GM19438 (cell line): ENCODE measurements around the gene HDAC4.

Experiments
- ATAC-seq: cut with Tn5 transposase; IDR thresholded peaks from one replicate; pipeline ENCODE4 v1.9.1; 2021; ENCODE audit warnings: low read depth; ENCODE audit not compliant: unreplicated experiment

HDAC4 gene

GRCh38 chr2:239329972-239330572, 70.7 kb downstream of the HDAC4 start:
- no peak for ATAC-seq

GRCh38 chr2:239329284-239329971, 71.4 kb downstream of the HDAC4 start:
- ATAC-seq, result no peak

GRCh38 chr2:239328351-239329191, 72.2 kb downstream of the HDAC4 start:
- no peak for ATAC-seq

GRCh38 chr2:239327536-239328350, 73.1 kb downstream of the HDAC4 start:
- peak; percentile 21 for ATAC-seq

- ATAC-seq, result peak; percentile 68
Measured at GRCh38 chr2:239326831-239327535, 73.8 kb downstream of the HDAC4 start.

- no peak for ATAC-seq
Measured at GRCh38 chr2:239324456-239324855, 76.4 kb downstream of the HDAC4 start.

- ATAC-seq, result no peak
Measured at GRCh38 chr2:239323447-239323846, 77.4 kb downstream of the HDAC4 start.

GRCh38 chr2:239322416-239323086, 78.3 kb downstream of the HDAC4 start:
- no peak for ATAC-seq

- no peak for ATAC-seq
Measured at GRCh38 chr2:239321596-239322415, 79.0 kb downstream of the HDAC4 start.

GRCh38 chr2:239318790-239319661, 81.8 kb downstream of the HDAC4 start:
- no peak for ATAC-seq

- ATAC-seq, result no peak
Measured at GRCh38 chr2:239318151-239318611, 82.6 kb downstream of the HDAC4 start.

- ATAC-seq, result no peak
Measured at GRCh38 chr2:239316562-239317465, 84.0 kb downstream of the HDAC4 start.

GRCh38 chr2:239315308-239315707, 85.5 kb downstream of the HDAC4 start:
- no peak for ATAC-seq

GRCh38 chr2:239313776-239314175, 87.0 kb downstream of the HDAC4 start:
- no peak for ATAC-seq

GRCh38 chr2:239312741-239313667, 87.8 kb downstream of the HDAC4 start:
- ATAC-seq, result no peak
